ENCODE measurements around the gene TPPP2. TPM values are rescaled to one million over a fixed set of nuclear protein-coding genes. Genes with fewer than 3 reads are reported as not detected.
A peak's percentile ranks its signal among the peaks of the same experiment; 100 is the strongest.

TPPP2 gene
- total and polyA plus RNA-seq, 9 of the 15 experiments (the other 6 are each of a cell fraction or from before 2014, with no cell fraction given) = 0.18 TPM; not detected in 8

DNA sequence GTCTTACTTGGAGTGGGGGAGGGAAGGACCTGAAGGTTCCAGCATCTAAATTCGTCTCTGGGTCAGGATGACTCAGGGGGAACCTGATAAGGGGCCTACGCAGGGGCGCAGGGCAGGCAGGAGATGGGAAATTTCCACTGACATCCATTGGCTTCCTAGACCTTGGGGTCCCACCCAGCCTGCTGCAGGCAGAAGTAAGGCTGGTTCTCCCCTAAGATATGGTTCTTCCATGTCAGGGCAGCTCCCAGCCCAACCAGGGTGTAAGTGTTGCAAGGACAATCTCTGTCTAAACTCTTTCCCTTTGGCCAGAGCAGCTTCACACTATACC, 3.1 kb upstream of the TPPP2 start (continued):
- TF ChIP-seq, protein P1, sequence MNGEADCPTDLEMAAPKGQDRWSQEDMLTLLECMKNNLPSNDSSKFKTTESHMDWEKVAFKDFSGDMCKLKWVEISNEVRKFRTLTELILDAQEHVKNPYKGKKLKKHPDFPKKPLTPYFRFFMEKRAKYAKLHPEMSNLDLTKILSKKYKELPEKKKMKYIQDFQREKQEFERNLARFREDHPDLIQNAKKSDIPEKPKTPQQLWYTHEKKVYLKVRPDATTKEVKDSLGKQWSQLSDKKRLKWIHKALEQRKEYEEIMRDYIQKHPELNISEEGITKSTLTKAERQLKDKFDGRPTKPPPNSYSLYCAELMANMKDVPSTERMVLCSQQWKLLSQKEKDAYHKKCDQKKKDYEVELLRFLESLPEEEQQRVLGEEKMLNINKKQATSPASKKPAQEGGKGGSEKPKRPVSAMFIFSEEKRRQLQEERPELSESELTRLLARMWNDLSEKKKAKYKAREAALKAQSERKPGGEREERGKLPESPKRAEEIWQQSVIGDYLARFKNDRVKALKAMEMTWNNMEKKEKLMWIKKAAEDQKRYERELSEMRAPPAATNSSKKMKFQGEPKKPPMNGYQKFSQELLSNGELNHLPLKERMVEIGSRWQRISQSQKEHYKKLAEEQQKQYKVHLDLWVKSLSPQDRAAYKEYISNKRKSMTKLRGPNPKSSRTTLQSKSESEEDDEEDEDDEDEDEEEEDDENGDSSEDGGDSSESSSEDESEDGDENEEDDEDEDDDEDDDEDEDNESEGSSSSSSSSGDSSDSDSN (IDR thresholded peaks at IDR 0.05; ENCODE audit: borderline replicate concordance in 1 of 2, low read depth in 2 of 2, low read length in 2 of 2) = 0 out of 4 replicates have a peak, but pooled peaks of 1 of the 2 experiments have one; percentile 26
- TF ChIP-seq ZC3H11A (IDR thresholded peaks at IDR 0.05; ENCODE audit: low read depth, low read length) (no peak), ZNF316 (IDR thresholded peaks at IDR 0.05) (peak; percentile 28; the same call in 1 of the 2 replicates), CTBP1 (IDR thresholded peaks at IDR 0.05; ENCODE audit: borderline replicate concordance) (peak; percentile 44; the same call in 1 of the 2 replicates), NFE2 (IDR thresholded peaks at IDR 0.05; ENCODE audit: low read depth) (peak; percentile 77), HIVEP1 (CRISPR knock-in tag; IDR thresholded peaks at IDR 0.05) (no peak), C11orf30 (IDR thresholded peaks at IDR 0.05; ENCODE audit: low read depth) (peak; percentile 52), ZNF134 (CRISPR knock-in tag; conservative IDR thresholded peaks at IDR 0.05) (no peak), GTF2F1 (IDR thresholded peaks at IDR 0.05; ENCODE audit: low read depth, low read length) (no peak), ZFPM2 (CRISPR knock-in tag; IDR thresholded peaks at IDR 0.05) (no peak), PPARD (CRISPR knock-in tag; IDR thresholded peaks at IDR 0.05) (no peak), SIN3A (IDR thresholded peaks at IDR 0.05; ENCODE audit: borderline replicate concordance in 2 of 2, control insufficient read depth in 1 of 2, low read depth in 2 of 2, low read length in 2 of 2) (no peak), ZFX (CRISPR knock-in tag; IDR thresholded peaks at IDR 0.05) (0 out of 2 replicates have a peak, but pooled peaks have one; percentile 5), RBBP5 (IDR thresholded peaks at IDR 0.05; ENCODE audit: borderline replicate concordance, insufficient read depth, low read length, poor library complexity, severe bottlenecking) (no peak), FOSL1 (tag; conservative IDR thresholded peaks at IDR 0.05) (peak; percentile 76)
- TF ChIP-seq, protein P2, sequence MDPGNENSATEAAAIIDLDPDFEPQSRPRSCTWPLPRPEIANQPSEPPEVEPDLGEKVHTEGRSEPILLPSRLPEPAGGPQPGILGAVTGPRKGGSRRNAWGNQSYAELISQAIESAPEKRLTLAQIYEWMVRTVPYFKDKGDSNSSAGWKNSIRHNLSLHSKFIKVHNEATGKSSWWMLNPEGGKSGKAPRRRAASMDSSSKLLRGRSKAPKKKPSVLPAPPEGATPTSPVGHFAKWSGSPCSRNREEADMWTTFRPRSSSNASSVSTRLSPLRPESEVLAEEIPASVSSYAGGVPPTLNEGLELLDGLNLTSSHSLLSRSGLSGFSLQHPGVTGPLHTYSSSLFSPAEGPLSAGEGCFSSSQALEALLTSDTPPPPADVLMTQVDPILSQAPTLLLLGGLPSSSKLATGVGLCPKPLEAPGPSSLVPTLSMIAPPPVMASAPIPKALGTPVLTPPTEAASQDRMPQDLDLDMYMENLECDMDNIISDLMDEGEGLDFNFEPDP (CRISPR knock-in tag; IDR thresholded peaks at IDR 0.05) = no peak
- TF ChIP-seq, protein P3, sequence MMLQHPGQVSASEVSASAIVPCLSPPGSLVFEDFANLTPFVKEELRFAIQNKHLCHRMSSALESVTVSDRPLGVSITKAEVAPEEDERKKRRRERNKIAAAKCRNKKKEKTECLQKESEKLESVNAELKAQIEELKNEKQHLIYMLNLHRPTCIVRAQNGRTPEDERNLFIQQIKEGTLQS (IDR thresholded peaks at IDR 0.05) = peak; percentile 67
- TF ChIP-seq, protein P3 (CRISPR knock-in tag; conservative IDR thresholded peaks at IDR 0.05) = no peak
- TF ChIP-seq, protein P4, sequence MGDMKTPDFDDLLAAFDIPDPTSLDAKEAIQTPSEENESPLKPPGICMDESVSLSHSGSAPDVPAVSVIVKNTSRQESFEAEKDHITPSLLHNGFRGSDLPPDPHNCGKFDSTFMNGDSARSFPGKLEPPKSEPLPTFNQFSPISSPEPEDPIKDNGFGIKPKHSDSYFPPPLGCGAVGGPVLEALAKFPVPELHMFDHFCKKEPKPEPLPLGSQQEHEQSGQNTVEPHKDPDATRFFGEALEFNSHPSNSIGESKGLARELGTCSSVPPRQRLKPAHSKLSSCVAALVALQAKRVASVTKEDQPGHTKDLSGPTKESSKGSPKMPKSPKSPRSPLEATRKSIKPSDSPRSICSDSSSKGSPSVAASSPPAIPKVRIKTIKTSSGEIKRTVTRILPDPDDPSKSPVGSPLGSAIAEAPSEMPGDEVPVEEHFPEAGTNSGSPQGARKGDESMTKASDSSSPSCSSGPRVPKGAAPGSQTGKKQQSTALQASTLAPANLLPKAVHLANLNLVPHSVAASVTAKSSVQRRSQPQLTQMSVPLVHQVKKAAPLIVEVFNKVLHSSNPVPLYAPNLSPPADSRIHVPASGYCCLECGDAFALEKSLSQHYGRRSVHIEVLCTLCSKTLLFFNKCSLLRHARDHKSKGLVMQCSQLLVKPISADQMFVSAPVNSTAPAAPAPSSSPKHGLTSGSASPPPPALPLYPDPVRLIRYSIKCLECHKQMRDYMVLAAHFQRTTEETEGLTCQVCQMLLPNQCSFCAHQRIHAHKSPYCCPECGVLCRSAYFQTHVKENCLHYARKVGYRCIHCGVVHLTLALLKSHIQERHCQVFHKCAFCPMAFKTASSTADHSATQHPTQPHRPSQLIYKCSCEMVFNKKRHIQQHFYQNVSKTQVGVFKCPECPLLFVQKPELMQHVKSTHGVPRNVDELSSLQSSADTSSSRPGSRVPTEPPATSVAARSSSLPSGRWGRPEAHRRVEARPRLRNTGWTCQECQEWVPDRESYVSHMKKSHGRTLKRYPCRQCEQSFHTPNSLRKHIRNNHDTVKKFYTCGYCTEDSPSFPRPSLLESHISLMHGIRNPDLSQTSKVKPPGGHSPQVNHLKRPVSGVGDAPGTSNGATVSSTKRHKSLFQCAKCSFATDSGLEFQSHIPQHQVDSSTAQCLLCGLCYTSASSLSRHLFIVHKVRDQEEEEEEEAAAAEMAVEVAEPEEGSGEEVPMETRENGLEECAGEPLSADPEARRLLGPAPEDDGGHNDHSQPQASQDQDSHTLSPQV (IDR thresholded peaks at IDR 0.05) = peak; percentile 73; the same call in 1 of the 2 replicates
- TF ChIP-seq, protein P5, sequence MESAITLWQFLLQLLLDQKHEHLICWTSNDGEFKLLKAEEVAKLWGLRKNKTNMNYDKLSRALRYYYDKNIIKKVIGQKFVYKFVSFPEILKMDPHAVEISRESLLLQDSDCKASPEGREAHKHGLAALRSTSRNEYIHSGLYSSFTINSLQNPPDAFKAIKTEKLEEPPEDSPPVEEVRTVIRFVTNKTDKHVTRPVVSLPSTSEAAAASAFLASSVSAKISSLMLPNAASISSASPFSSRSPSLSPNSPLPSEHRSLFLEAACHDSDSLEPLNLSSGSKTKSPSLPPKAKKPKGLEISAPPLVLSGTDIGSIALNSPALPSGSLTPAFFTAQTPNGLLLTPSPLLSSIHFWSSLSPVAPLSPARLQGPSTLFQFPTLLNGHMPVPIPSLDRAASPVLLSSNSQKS (CRISPR knock-in tag; IDR thresholded peaks at IDR 0.05) = no peak

All from K562 (cell line).